GM23248 (cell line): ENCODE results near the gene ATG9B.

ENCODE experiments used
- EZH2 ChIP-seq: fragments of 200-600 bp; sonication (generic); IDR thresholded peaks from 2 replicates; pipeline ENCODE4 v1.6.1; 2018; ENCODE audit warnings: antibody characterized with exemption, mild to moderate bottlenecking; ENCODE audit not compliant: insufficient read depth, poor library complexity, severe bottlenecking
- EZH2phosphoT487 ChIP-seq: fragments of 200-600 bp; sonication (generic); IDR thresholded peaks from 2 replicates; pipeline ENCODE4 v1.6.1; 2018; ENCODE audit warnings: antibody characterized with exemption, moderate library complexity, mild to moderate bottlenecking, low read depth; ENCODE audit not compliant: insufficient read depth

- TF ChIP-seq EZH2 (no peak), EZH2phosphoT487 (no peak)
Measured at GRCh38 chr7:150986556-150986955, 37.7 kb downstream of the ATG9B start.
